Measurements from ENCODE around the gene CDC14A.
"Not testable (repeated sequence)": the region's sequence is repeated elsewhere in the genome, so short reads cannot be mapped to it uniquely, and the experiment has no call there.

The CDC14A gene

GRCh38 chr1:100332331-100332730, 20.0 kb upstream of the CDC14A start:
- no peak for DNase-seq (ENCODE audit: low spot score)

GRCh38 chr1:100335436-100335835, 16.9 kb upstream of the CDC14A start:
- no peak for DNase-seq (ENCODE audit: low spot score)

GRCh38 chr1:100337878-100338277, 14.4 kb upstream of the CDC14A start:
- DNase-seq (ENCODE audit: low spot score), result not testable (repeated sequence)

GRCh38 chr1:100339735-100340134, 12.6 kb upstream of the CDC14A start:
- DNase-seq (ENCODE audit: low spot score), result not testable (repeated sequence)

- DNase-seq (ENCODE audit: low spot score), result no peak
These were observed 11.8 kb upstream of the CDC14A start for GRCh38 chr1:100340494-100340893.

GRCh38 chr1:100342348-100342747, 10.0 kb upstream of the CDC14A start:
- no peak for DNase-seq (ENCODE audit: low spot score)

GRCh38 chr1:100343897-100344296, 8.4 kb upstream of the CDC14A start:
- no peak for DNase-seq (ENCODE audit: low spot score)

- DNase-seq (ENCODE audit: low spot score), result peak; percentile 3
These were observed 7.5 kb upstream of the CDC14A start for GRCh38 chr1:100344774-100345173.

- DNase-seq (ENCODE audit: low spot score), result no peak
These were observed 5.9 kb upstream of the CDC14A start for GRCh38 chr1:100346387-100346786.

GRCh38 chr1:100347009-100347966, 5.0 kb upstream of the CDC14A start:
- DNase-seq (ENCODE audit: low spot score), result no peak

GRCh38 chr1:100348549-100349144, 3.7 kb upstream of the CDC14A start:
- no peak for DNase-seq (ENCODE audit: low spot score)

GRCh38 chr1:100349246-100349645, 3.1 kb upstream of the CDC14A start:
- DNase-seq (ENCODE audit: low spot score), result no peak

- no peak for DNase-seq (ENCODE audit: low spot score)
These were observed 1.6 kb upstream of the CDC14A start for GRCh38 chr1:100350787-100351094.

GRCh38 chr1:100351095-100351887, 1.0 kb upstream of the CDC14A start:
- peak; percentile 83 for DNase-seq (ENCODE audit: low spot score)

- DNase-seq (ENCODE audit: low spot score), result peak; percentile 8
These were observed 930 bp downstream of the CDC14A start for GRCh38 chr1:100353071-100353801.

GRCh38 chr1:100353988-100354387, 1.7 kb downstream of the CDC14A start:
- DNase-seq (ENCODE audit: low spot score), result peak; percentile 67

- no peak for DNase-seq (ENCODE audit: low spot score)
These were observed 2.7 kb downstream of the CDC14A start for GRCh38 chr1:100354971-100355394.

- no peak for DNase-seq (ENCODE audit: low spot score)
These were observed 5.9 kb downstream of the CDC14A start for GRCh38 chr1:100358210-100358609.

GRCh38 chr1:100359139-100359538, 6.8 kb downstream of the CDC14A start:
- no peak for DNase-seq (ENCODE audit: low spot score)

- DNase-seq (ENCODE audit: low spot score), result peak; percentile 55
These were observed 8.6 kb downstream of the CDC14A start for GRCh38 chr1:100360790-100361510.

- no peak for DNase-seq (ENCODE audit: low spot score)
These were observed 9.3 kb downstream of the CDC14A start for GRCh38 chr1:100361511-100362089.

All from AG08395 (cell line).